Transverse colon (tissue), 4 donors: ENCODE results near the gene ACSF3.

Experiments
- EP300 ChIP-seq: sonication (generic); formaldehyde crosslinking; IDR thresholded peaks from one replicate; pipeline ENCODE4 v1.6.1; 2017; ENCODE audit warnings: antibody characterized with exemption, low read depth
- POLR2A ChIP-seq: fragments of 450-650 bp; IDR thresholded peaks from one replicate; pipeline ENCODE4 v1.6.1; 2016; ENCODE audit warnings: antibody characterized with exemption, mild to moderate bottlenecking, moderate library complexity
- POLR2AphosphoS5 ChIP-seq, 3 donors: sonication (generic); formaldehyde crosslinking; IDR thresholded peaks; one replicate each; pipeline ENCODE4 v1.6.1; 2016; ENCODE audit warnings: antibody characterized with exemption in 3 of 3
- TF ChIP-seq, protein P1 (sequence below), 5 experiments: fragments of 200-600 bp in 3 of 5; fragments of 450-650 bp in 2 of 5; sonication (generic) in 3 of 5; IDR thresholded peaks; 1 replicate in 2 of 5; 2 replicates in 3 of 5; pipeline ENCODE4 v1.5.1; 2016 to 2017; ENCODE audit warnings: antibody characterized with exemption in 5 of 5, inconsistent platforms in 3 of 5, mild to moderate bottlenecking in 2 of 5, moderate library complexity in 1 of 5

DNA sequence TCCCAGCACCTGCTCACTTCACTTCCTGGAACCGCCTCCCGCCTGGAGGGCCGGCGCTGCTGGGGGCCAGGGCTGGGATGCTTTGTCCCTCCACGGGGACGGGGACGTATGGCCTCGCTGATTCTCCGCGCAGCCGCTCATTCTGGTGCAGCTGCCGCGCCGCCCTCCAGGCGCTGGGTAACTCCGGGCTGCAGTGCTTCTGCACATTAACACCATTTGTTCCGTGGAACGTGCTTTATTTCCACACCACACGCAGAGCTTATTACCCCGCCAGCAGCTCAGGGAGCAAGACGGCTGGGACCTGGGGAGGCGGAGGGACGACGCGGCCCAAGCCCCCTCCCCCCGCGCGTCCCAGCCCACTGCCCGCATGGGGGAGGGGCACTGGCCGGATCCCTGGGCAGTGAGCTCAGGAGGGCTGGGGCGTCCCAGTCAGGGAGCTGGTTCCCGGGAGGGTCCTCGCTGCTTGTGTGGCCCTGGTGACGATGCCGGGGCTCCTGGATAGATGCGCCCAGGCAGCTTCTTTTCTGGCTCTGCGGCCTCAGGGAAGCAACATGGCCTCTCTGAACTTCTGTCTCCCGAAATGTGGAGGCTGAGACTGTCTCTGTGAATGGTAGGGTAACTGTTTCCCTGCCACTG, 45.4 kb upstream of the ACSF3 start:
- TF ChIP-seq, protein P1, sequence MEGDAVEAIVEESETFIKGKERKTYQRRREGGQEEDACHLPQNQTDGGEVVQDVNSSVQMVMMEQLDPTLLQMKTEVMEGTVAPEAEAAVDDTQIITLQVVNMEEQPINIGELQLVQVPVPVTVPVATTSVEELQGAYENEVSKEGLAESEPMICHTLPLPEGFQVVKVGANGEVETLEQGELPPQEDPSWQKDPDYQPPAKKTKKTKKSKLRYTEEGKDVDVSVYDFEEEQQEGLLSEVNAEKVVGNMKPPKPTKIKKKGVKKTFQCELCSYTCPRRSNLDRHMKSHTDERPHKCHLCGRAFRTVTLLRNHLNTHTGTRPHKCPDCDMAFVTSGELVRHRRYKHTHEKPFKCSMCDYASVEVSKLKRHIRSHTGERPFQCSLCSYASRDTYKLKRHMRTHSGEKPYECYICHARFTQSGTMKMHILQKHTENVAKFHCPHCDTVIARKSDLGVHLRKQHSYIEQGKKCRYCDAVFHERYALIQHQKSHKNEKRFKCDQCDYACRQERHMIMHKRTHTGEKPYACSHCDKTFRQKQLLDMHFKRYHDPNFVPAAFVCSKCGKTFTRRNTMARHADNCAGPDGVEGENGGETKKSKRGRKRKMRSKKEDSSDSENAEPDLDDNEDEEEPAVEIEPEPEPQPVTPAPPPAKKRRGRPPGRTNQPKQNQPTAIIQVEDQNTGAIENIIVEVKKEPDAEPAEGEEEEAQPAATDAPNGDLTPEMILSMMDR (IDR thresholded peaks at IDR 0.05) = no peak
- no peak for TF ChIP-seq POLR2AphosphoS5 (IDR thresholded peaks at IDR 0.05)
- no peak for TF ChIP-seq EP300
- no peak for TF ChIP-seq POLR2A
